ENCODE measurements around the gene MEI1.
A peak's percentile ranks its signal among the peaks of the same experiment; 100 is the strongest.

The MEI1 gene

GRCh38 chr22:41793871-41794270 is 94.6 kb downstream of the MEI1 start:
- DNase-seq: no peak

GRCh38 chr22:41798736-41799135 is 99.4 kb downstream of the MEI1 start:
- DNase-seq: no peak

GRCh38 chr22:41799486-41800347 is 100.4 kb downstream of the MEI1 start:
- DNase-seq: no peak

- DNase-seq: peak; percentile 92
Observed at GRCh38 chr22:41800348-41801146, 101.2 kb downstream of the MEI1 start, which contains the start of gene CCDC134. CCDC134 (plus strand) TSS chr22:41800679; CDS start chr22:41808891, 8,212 bp downstream.

- no peak for DNase-seq
Observed at GRCh38 chr22:41801147-41801819, 102.0 kb downstream of the MEI1 start.

DNA sequence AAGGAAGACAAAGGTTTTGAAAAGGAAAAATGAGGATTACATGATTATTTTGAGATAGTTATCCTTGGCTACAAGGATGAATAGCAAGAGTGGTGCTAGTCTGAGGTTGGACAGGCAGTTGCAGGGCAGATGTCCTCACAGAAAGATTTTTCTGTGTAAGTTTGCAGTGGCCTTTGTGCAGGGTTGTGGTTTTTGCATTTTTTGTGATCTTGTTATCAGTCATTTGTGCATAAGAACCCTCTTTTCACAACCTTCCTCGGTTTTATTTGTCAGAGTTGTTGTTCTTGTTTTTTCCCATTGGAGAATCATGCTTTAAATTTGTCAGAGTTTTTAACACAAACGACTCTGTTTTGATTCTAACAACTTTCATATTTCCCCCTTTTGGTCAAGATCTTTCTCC is 102.6 kb downstream of the MEI1 start:
- DNase-seq: no peak

DNA sequence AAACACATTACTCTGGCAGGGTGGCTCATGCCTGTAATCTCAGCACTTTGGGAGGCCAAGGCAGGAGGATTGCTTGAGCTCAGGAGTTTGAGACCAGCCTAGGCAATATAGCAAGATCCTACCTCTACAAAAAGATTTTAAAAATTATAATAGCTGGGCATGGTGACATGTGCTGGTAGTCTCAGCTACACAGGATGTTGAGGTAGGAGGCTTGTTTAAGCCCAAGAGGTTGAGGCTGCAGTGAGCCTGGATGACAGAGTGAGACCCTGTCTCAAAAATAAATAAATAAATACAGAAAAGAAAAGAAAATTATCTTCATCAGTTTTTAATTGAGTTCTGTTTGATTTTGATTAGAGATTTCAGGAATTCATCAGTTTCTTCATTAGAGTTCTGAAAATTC is 106.3 kb downstream of the MEI1 start:
- no peak for DNase-seq

GRCh38 chr22:41808400-41808799 is 109.1 kb downstream of the MEI1 start:
- DNase-seq: no peak

- DNase-seq: no peak
Observed at GRCh38 chr22:41810022-41810421, 110.7 kb downstream of the MEI1 start.

DNA sequence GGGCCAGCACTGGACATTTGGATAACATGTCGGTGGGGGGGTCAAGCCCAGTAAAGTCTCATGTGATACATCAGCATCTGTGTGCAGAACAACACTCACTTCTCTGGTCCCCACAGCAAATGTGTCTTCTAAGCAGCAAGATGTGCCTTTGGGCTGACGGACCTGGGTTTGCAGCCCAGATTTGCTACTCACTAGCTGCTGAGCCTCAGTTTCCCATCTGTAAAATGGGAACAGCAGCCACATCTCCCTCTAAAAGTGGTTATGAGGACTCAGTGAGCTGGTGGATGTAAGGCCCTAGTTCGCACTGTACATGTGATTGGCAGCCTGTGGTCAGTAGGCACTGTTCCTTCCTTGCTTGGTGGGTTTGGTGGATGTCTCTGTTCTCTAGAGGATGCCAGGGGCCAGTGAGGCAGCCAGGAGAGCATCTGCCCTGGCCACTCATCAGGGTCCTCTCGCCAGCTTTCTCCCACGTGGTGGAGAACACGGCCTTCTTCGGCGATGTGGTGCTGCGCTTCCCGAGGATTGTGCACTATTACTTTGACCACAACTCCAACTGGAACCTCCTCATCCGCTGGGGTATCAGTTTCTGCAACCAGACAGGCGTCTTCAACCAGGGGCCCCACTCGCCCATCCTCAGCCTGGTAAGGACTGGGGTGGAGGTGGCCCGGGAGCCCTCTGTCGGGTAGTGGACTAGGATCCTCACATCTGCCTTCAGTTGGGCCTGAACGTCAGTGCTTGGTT is 113.7 kb downstream of the MEI1 start:
- DNase-seq: no peak

DNA sequence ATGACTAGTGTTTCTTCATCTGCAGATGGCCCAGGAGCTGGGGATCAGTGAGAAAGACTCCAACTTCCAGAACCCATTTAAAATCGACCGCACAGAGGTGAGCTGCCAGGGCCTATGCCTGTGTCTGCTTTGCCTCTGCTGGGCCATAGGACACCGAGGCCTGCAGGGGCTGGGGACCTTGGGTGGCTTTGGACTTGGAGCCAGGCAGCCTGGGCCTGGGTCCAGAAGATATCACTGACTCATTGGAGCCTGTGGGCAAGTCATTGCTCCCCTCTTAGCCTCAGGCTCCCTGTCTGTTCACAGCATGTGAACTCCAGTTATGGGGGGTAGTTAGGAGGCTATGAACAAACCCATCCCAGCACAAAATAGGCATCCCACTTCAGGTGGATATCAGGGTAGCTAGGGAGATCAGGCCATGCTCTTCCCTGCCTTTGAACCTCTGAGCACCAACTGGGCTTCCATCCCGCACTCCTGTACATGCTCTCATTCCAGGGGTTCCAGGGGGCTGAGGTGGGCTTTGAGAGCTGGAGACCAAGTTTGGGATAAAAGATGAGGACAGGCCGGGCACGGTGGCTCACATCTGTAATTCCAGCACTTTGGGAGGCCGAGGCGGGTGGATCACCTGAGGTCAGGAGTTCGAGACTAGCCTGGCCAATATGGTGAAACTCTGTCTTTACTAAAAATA is 114.6 kb downstream of the MEI1 start:
- DNase-seq: no peak

- no peak for DNase-seq
Observed at GRCh38 chr22:41815716-41816115, 116.4 kb downstream of the MEI1 start.

- no peak for DNase-seq
Observed at GRCh38 chr22:41816241-41816640, 116.9 kb downstream of the MEI1 start.

DNA sequence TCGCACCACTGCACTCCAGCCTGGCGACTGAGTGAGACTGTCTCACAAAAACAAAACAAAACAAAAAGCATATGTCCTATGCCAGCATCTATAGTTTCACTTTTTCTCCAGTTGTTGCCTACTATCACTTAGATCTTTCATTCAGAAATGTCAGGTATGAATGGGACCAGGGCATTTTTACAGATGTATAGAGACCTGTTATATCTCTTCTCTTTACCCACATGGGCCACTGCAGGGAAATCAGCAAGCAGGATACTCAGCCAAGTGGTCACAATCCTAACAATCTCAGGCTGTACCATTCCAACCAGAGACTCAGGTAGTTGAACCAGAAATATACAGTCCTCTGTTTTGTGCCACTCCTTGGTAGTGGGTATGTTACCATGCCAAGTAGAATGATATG is 117.6 kb downstream of the MEI1 start:
- no peak for DNase-seq

DNA sequence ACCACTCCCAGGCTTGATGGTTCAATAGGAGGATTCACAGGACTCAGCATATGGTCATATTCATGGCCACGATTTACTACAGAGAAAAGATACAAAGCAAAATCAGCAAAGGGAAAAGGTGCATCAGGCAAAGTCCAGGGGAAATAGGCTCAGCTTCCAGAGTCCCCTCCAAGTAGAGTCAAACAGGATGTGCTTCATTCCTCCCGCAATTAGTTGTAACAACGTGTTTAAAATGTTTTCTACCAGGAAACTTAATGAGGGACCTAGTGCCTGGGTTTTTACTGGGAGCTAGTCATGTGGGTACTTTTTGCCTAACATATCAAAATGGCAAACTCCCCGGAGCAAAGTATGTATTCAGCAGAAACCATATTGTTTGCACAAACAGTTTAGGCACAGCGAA is 118.7 kb downstream of the MEI1 start:
- no peak for DNase-seq

DNA sequence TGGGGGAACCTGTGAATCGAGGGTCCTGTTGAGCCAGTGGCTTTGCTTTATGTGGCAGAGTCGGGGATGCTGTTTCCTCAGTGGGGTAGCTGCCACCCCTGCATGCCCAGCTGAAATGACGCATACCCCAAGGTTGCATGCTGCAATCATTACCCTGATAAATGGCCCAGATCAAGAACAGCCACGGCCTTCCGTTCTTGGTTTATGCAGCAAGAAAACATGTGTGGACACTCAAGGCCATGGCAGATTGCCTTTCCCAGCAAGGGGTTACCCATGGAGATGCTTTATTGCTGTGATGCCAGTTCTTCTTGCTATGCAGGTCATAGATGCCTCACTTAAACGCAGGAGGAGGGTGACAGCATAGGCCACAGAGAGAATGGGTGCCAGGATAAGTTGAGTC is 119.3 kb downstream of the MEI1 start:
- DNase-seq: no peak

- DNase-seq: no peak
Observed at GRCh38 chr22:41819257-41819656, 120.0 kb downstream of the MEI1 start.

GRCh38 chr22:41820447-41820846 is 121.1 kb downstream of the MEI1 start:
- no peak for DNase-seq

DNA sequence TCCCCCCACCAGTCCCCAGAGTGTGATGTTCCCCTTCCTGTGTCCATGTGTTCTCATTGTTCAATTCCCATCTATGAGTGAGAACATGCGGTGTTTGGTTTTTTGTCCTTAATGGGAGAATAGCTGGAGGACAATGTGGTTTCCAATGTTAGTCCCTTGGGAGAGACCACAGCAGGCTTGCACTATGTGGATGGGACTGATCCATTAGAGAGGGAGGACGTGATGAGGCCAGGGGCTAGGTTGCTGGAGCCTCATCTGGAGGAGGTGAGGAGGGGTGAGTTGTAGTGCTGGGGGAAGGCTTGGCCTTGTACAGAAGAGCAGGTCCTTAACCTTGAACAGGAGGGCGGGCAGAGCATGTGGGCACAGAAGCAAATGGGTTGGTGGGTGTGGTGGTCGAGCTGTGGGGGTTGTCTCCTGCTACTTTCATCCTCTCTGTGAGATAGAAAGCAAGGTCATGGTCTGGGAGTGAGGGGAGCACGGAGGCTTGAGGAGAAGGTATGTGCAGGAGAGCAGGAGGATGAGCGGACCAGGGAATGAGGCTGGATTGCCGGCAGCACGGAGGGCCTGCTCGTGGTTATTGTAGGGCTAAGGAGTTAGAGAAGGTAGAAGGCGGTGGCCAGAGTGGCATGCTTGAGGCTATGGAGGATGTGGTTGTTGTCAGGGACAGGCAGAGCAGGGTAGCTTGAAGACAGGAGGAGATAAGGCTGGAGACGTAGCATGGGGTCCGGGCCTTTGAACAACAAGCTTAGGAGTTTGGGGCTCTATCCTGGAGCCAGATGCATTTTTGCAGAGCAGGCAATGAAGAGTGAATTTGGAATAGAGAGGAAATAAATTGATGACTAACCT is 122.4 kb downstream of the MEI1 start:
- no peak for DNase-seq

DNA sequence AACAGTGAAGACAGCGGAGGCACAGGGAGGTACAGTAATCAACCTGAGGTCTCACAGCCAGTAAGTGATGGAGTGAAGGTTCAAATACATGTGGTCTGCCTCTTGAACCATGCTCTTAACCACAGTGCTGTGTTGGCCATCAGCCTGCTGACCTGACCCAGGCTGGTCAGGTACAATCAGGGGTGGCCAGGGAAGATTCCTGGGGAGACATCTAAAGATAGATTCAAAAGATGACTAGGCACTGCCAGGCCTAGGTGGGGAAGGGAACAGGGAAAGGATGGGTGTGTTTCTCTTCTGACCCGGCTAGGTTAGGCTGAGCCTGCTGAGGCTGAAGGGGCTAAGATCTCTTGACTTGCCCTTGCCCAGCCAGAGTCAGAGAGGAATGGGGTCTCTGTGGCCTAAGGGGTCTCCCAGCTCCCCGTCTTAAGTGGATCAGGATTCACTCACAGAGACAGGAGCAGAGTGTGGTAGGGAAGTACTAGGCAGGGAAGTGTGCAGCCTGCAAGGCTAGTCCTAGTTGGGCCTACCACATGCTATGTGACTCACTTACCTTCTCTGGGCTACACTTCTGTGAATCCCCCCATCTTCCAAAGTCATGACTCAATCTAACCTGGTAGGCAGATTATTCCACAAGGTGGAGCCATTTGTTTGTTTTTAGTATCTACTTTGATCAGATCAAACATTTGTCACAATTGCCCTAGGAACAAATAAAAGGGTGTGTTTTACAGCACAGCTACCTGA is 123.2 kb downstream of the MEI1 start:
- DNase-seq: peak; percentile 86

Measured in CD4-positive, alpha-beta T cell treated with Interleukin-21 for 1 hour (primary cell).